Measurements from ENCODE around the gene CEBPA.

DNA sequence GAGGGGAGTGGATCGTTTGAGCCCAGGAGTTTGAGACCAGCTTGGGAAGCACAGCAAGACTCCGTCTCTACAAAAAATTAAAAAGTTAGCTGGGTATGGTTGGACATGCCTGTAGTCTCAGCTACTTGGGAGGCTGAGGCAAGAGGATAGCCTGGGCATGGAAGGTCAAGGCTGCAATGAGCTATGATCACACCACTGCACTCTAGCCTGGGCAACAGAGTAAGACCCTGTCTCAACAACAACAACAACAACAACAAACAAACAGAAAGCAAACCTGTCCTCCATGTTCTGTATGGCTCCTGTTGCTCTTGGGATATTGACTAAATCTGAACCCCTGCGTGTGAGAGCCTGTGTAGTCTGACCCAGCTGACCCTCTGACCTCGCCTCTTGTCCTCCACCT lies 14.9 kb downstream of the CEBPA start:
- TF ChIP-seq CTCF (IDR thresholded peaks at IDR 0.05; ENCODE audit: insufficient read depth, low read depth, low read length), result no peak
- no peak for TF ChIP-seq EZH2 (IDR thresholded peaks at IDR 0.05; ENCODE audit: insufficient read depth, low read length)

Measured in astrocyte (in vitro differentiated cells and primary cell).